ENCODE measurements around the gene VEGFA. TPM values are rescaled to one million over a fixed set of nuclear protein-coding genes. Genes with fewer than 3 reads are reported as not detected.

The VEGFA gene
- total and polyA plus RNA-seq, 2 of the 8 experiments (the other 6 are each of a cell fraction or from before 2014, with no cell fraction given), result 42.2 to 58.5 TPM

- Histone ChIP-seq H2AFZ (ENCODE audit: low read length) (no peak overlapping the region), H3K79me1 (ENCODE audit: low read depth, low read length) (no peaks in the 10 kb centered on the region), H2BK15ac (ENCODE audit: low read length) (no peak overlapping the region), H3K56ac (replicated peaks; ENCODE audit: insufficient read length, low read depth, low read length) (no peak overlapping the region), H4K5ac (ENCODE audit: insufficient read length, low read depth, low read length) (no peak overlapping the region), H2BK120ac (replicated peaks; ENCODE audit: low read depth, low read length) (no peak overlapping the region), H2BK5ac (ENCODE audit: low read depth, low read length) (no peak overlapping the region), H3K36me3 (ENCODE audit: control insufficient read depth in 2 of 4, insufficient read depth in 4 of 4, low read length in 3 of 4) (no peaks in the 10 kb centered on the region), H3K18ac (ENCODE audit: extremely low read depth, low read length) (no peak overlapping the region), H3K14ac (ENCODE audit: insufficient read length) (no peak overlapping the region), H3K4me1 (replicated peaks in 1 of 4; ENCODE audit: control insufficient read depth in 3 of 4, insufficient read depth in 4 of 4, low read length in 3 of 4) (peaks cover 0 to 4% (median 0%) of the 10 kb centered on the region in 4 experiments; a peak in 2 of 7 replicates), H3K23me2 (ENCODE audit: low read depth, low read length) (no peaks in the 10 kb centered on the region), H3K23ac (ENCODE audit: insufficient read length) (no peak overlapping the region), H3K79me2 (ENCODE audit: control insufficient read depth in 1 of 2, insufficient read depth in 2 of 2, low read length in 2 of 2) (no peaks in the 10 kb centered on the region), H3K9ac (replicated peaks in 1 of 4; ENCODE audit: extremely low read depth in 1 of 4, low read depth in 3 of 4, low read length in 3 of 4) (no peak overlapping the region), H3K4me3 (ENCODE audit: extremely low read depth in 1 of 4, insufficient read depth in 2 of 4, low read depth in 3 of 4, low read length in 4 of 4) (no peak overlapping the region), H2AK5ac (ENCODE audit: low read depth, low read length) (no peak overlapping the region), H3K4me2 (ENCODE audit: insufficient read depth in 1 of 2, low read depth in 2 of 2, low read length in 2 of 2) (no peak overlapping the region), H4K20me1 (replicated peaks in 1 of 2; ENCODE audit: control insufficient read depth in 1 of 2, insufficient read depth in 2 of 2, low read length in 2 of 2) (no peaks in the 10 kb centered on the region), H3K27me3 (replicated peaks in 1 of 4; ENCODE audit: control insufficient read depth in 3 of 4, extremely low read depth in 1 of 4, insufficient read depth in 3 of 4, low read length in 3 of 4) (no peaks in the 10 kb centered on the region; a peak in 1 of 7 replicates), H4K91ac (replicated peaks; ENCODE audit: insufficient read length, low read length) (no peak overlapping the region), H2BK20ac (ENCODE audit: low read length) (no peak overlapping the region), H3K9me3 (ENCODE audit: insufficient read depth in 2 of 2, low read depth in 1 of 2, low read length in 1 of 2) (no peaks in the 10 kb centered on the region), H3K4ac (replicated peaks; ENCODE audit: insufficient read length, low read depth, low read length) (no peak overlapping the region), H2BK12ac (ENCODE audit: low read depth, low read length) (no peak overlapping the region), H3K27ac (ENCODE audit: low read depth, low read length) (no peak overlapping the region), H4K8ac (ENCODE audit: extremely low read depth, insufficient read depth, low read length) (no peak overlapping the region)
- WGBS, 2 experiments (ENCODE audit: extremely low coverage in 1 of 2, insufficient coverage in 1 of 2, insufficient read length in 1 of 2, insufficient replicate concordance in 2 of 2, low coverage in 1 of 2, low lambda C conversion rate in 2 of 2, missing lambda C conversion rate in 1 of 2), result 94% methylated on average over 7 of the region's 7 CpGs; no CpG with 5 or more reads in 1 of the 2 experiments
- DNase-seq (ENCODE audit: low read depth in 1 of 2, low spot score in 2 of 2), result no peak
- ChIA-PET POLR2A (ENCODE audit: partially characterized antibody) (no interaction called here), CTCF (ENCODE audit: partially characterized antibody) (interaction anchor here (1.3 to 3.4 kb wide), 7 partner anchors 13 to 234 kb away, joined by 3 to 32 read pairs (median 5); no protein-coding TSS in a partner anchor)
- FAIRE-seq, result no peak
- TF ChIP-seq TAF1 (IDR thresholded peaks at IDR 0.05; ENCODE audit: low read depth, low read length), result no peak
- no peak for TF ChIP-seq TCF12 (IDR thresholded peaks at IDR 0.05; ENCODE audit: low read depth, low read length)
- TF ChIP-seq CREB1 (IDR thresholded peaks at IDR 0.05), result no peak
- no peak for TF ChIP-seq CEBPB (IDR thresholded peaks at IDR 0.05; ENCODE audit: low read depth, low read length)
Observed at GRCh38 chr6:43829470-43829869, 59.5 kb downstream of the VEGFA start.
